ENCODE data around the gene WDR37. TPM values are rescaled to one million over a fixed set of nuclear protein-coding genes. Genes with fewer than 3 reads are reported as not detected.

The WDR37 gene
- total RNA-seq, 1 experiment from 2014 or later: 4.5 TPM

GRCh38 chr10:1169186-1169885, 113.2 kb downstream of the WDR37 start:
- Histone ChIP-seq H3F3A (ENCODE audit: low read length, unreplicated experiment) (no peaks in the 10 kb centered on the region), H2AFZ (ENCODE audit: low read length) (no peak overlapping the region), H3K9me3 (ENCODE audit: low read length) (no peaks in the 10 kb centered on the region), H3K79me2 (ENCODE audit: low read length) (no peaks in the 10 kb centered on the region), H3K9ac (ENCODE audit: low read length) (no peak overlapping the region), H4K20me1 (ENCODE audit: low read length) (no peaks in the 10 kb centered on the region), H3K9me2 (replicated peaks; ENCODE audit: low read length) (no peaks in the 10 kb centered on the region), H3K27me3 (ENCODE audit: low read length) (peaks cover 10% of the 10 kb centered on the region; the same call in 1 of the 2 replicates), H3K4me3 (ENCODE audit: low read length) (no peak overlapping the region), H3K4me1 (ENCODE audit: insufficient read depth, low read length) (no peaks in the 10 kb centered on the region), H3K27ac (ENCODE audit: low read length) (no peak overlapping the region), H3K36me3 (ENCODE audit: low read depth, low read length) (no peaks in the 10 kb centered on the region), H3K4me2 (ENCODE audit: low read length) (no peak overlapping the region)
- TF ChIP-seq EZH2phosphoT487 (IDR thresholded peaks at IDR 0.05; ENCODE audit: borderline replicate concordance, low read length): no peak
- no peak for TF ChIP-seq EZH2 (IDR thresholded peaks at IDR 0.05; ENCODE audit: low read length, unreplicated experiment)
- TF ChIP-seq CTCF (conservative IDR thresholded peaks at IDR 0.05; ENCODE audit: low read depth, low read length): no peak
- POLR2A ChIA-PET (ENCODE audit: unreplicated experiment): interaction anchor here (0.7 kb wide), 1 partner anchor 171 kb away, joined by 3 read pairs; no protein-coding TSS in a partner anchor
- intact Hi-C loops (cut with micrococcal nuclease): no loop called here
- DNase-seq (no peak), ATAC-seq (no peak)
- CTCF ChIA-PET: no interaction called here
- no TSS peak for BruUV-seq (replicated peaks)

GRCh38 chr10:1169981-1170866, 114.0 kb downstream of the WDR37 start:
- ATAC-seq (no peak), DNase-seq (no peak)
- no TSS peak for BruUV-seq (replicated peaks)
- no peak overlapping the region for H3K9ac ChIP-seq (ENCODE audit: low read length)
- H3K79me2 ChIP-seq (ENCODE audit: low read length): no peaks in the 10 kb centered on the region
- CTCF ChIA-PET: no interaction called here
- H3F3A ChIP-seq (ENCODE audit: low read length, unreplicated experiment): no peaks in the 10 kb centered on the region
- no peak overlapping the region for H3K27ac ChIP-seq (ENCODE audit: low read length)
- H3K27me3 ChIP-seq (ENCODE audit: low read length): peaks cover 10% of the 10 kb centered on the region; the same call in 1 of the 2 replicates
- H3K9me2 ChIP-seq (replicated peaks; ENCODE audit: low read length): no peaks in the 10 kb centered on the region
- POLR2A ChIA-PET (ENCODE audit: unreplicated experiment): interaction anchor here (0.7 kb wide), 1 partner anchor 170 kb away, joined by 3 read pairs; no protein-coding TSS in a partner anchor
- intact Hi-C loops (cut with micrococcal nuclease): no loop called here
- no peaks in the 10 kb centered on the region for H4K20me1 ChIP-seq (ENCODE audit: low read length)
- H3K36me3 ChIP-seq (ENCODE audit: low read depth, low read length): no peaks in the 10 kb centered on the region
- H3K9me3 ChIP-seq (ENCODE audit: low read length): no peaks in the 10 kb centered on the region
- no peak overlapping the region for H3K4me2 ChIP-seq (ENCODE audit: low read length)
- no peak overlapping the region for H3K4me3 ChIP-seq (ENCODE audit: low read length)
- TF ChIP-seq EZH2phosphoT487 (IDR thresholded peaks at IDR 0.05; ENCODE audit: borderline replicate concordance, low read length) (no peak), EZH2 (IDR thresholded peaks at IDR 0.05; ENCODE audit: low read length, unreplicated experiment) (no peak), CTCF (conservative IDR thresholded peaks at IDR 0.05; ENCODE audit: low read depth, low read length) (no peak)
- H3K4me1 ChIP-seq (ENCODE audit: insufficient read depth, low read length): no peaks in the 10 kb centered on the region
- H2AFZ ChIP-seq (ENCODE audit: low read length): no peak overlapping the region
